OCI-LY7 (cell line): ENCODE measurements around the gene ZBTB11. TPM values are rescaled to one million over a fixed set of nuclear protein-coding genes. Genes with fewer than 3 reads are reported as not detected.

Experiments used
- BruUV-seq: library from RNA; stranded (reverse); fragments of 400-500 nt; replicated peaks from 2 replicates; lab custom pipeline; 2021; lab: Mats Ljungman, UMichigan
- CTCF ChIA-PET: fragments of 300-600 bp; sonication (Branson Sonifier 250); formaldehyde crosslinking; loops from one replicate; lab custom pipeline; 2022; ENCODE audit warnings: antibody characterized with exemption; ENCODE audit not compliant: unreplicated experiment; lab: Charles Lee
- POLR2A ChIA-PET: fragments of 300-600 bp; sonication (Branson Sonifier 250); formaldehyde crosslinking; loops from one replicate; lab custom pipeline; 2022; ENCODE audit warnings: antibody characterized with exemption; lab: Charles Lee
- DNase-seq: peaks from one replicate; pipeline ENCODE4 v3.0.0-alpha.2; 2015; ENCODE audit warnings: low spot score
- H2AFZ ChIP-seq: fragments of 200-600 bp; sonication (generic), shearing (Covaris generic); 2 replicates; pipeline ENCODE4 v1.6.1; 2014; ENCODE audit warnings: mild to moderate bottlenecking, antibody characterized with exemption, low read length, moderate library complexity
- H3K27ac ChIP-seq: fragments of 200-600 bp; sonication (generic); 2 replicates; pipeline ENCODE4 v1.5.1; 2014; ENCODE audit warnings: mixed run types, low read depth, mild to moderate bottlenecking, moderate library complexity, low read length, inconsistent platforms; ENCODE audit not compliant: poor library complexity, severe bottlenecking
- H3K36me3 ChIP-seq: fragments of 200-600 bp; sonication (generic); 2 replicates; pipeline ENCODE4 v1.6.1; 2014; ENCODE audit warnings: mild to moderate bottlenecking, antibody characterized with exemption, low read length, moderate library complexity, mixed read lengths; ENCODE audit not compliant: insufficient read depth
- H3K4me1 ChIP-seq: fragments of 200-600 bp; sonication (generic); 2 replicates; pipeline ENCODE4 v1.5.1; 2014; ENCODE audit warnings: mild to moderate bottlenecking, low read length; ENCODE audit not compliant: insufficient read depth, poor library complexity, severe bottlenecking
- H3K4me2 ChIP-seq: fragments of 200-600 bp; sonication (generic); 2 replicates; pipeline ENCODE4 v1.6.1; 2014; ENCODE audit warnings: mild to moderate bottlenecking, low read length
- H3K4me3 ChIP-seq: fragments of 200-600 bp; sonication (generic); 2 replicates; pipeline ENCODE4 v1.5.1; 2014; ENCODE audit warnings: mild to moderate bottlenecking, low read depth, low read length; ENCODE audit not compliant: poor library complexity, severe bottlenecking
- H3K79me2 ChIP-seq: fragments of 200-600 bp; sonication (generic); 2 replicates; pipeline ENCODE4 v1.6.1; 2016; ENCODE audit warnings: low read depth, mild to moderate bottlenecking, low read length, moderate library complexity, mixed read lengths; ENCODE audit not compliant: insufficient read depth
- H3K9me2 ChIP-seq: fragments of 200-600 bp; sonication (generic); 2 replicates; pipeline ENCODE4 v1.6.1; 2016; ENCODE audit warnings: mild to moderate bottlenecking, low read length, mixed read lengths; ENCODE audit not compliant: insufficient read depth
- H3K9me3 ChIP-seq: fragments of 200-600 bp; sonication (generic); 2 replicates; pipeline ENCODE4 v1.6.1; 2014; ENCODE audit warnings: mild to moderate bottlenecking, mixed run types, low read length, mixed read lengths
- H4K20me1 ChIP-seq: fragments of 200-600 bp; sonication (generic); 2 replicates; pipeline ENCODE4 v1.6.1; 2014; ENCODE audit warnings: mild to moderate bottlenecking, antibody characterized with exemption, low read length, moderate library complexity, mixed read lengths; ENCODE audit not compliant: insufficient read depth
- EZH2phosphoT487 ChIP-seq: fragments of 200-600 bp; sonication (generic); IDR thresholded peaks from 2 replicates; pipeline ENCODE4 v1.6.1; 2018; ENCODE audit warnings: low read depth, borderline replicate concordance, mild to moderate bottlenecking, mixed run types, antibody characterized with exemption, low read length, moderate library complexity, mixed read lengths
- intact Hi-C: fragments of 100-400 bp; cut with micrococcal nuclease; formaldehyde crosslinking; loops from one replicate; pipeline ENCODE4 v1.10.0; 2022; ENCODE audit not compliant: unreplicated experiment
- total RNA-seq, 2 experiments: library from RNA; depleted of rRNA in 1 of 2; stranded (reverse); fragments of >200 nt in 1 of 2; shearing (Covaris generic) in 1 of 2; gene quantifications; 2 replicates each; pipeline ENCODE4 v1.2.3, GENCODE V29; 2014 to 2022
- TF ChIP-seq, protein P1 (sequence below): fragments of 200-600 bp; sonication (generic); conservative IDR thresholded peaks from 2 replicates; pipeline ENCODE4 v1.5.1; 2014; ENCODE audit warnings: mild to moderate bottlenecking, antibody characterized with exemption, low read length, moderate library complexity, mixed read lengths

ZBTB11 gene
- total RNA-seq, 2 experiments from 2014 or later, result 21.5 to 26.8 TPM

GRCh38 chr3:101667844-101668243 lies 9.1 kb downstream of the ZBTB11 start:
- H3K36me3 ChIP-seq, result peaks cover 97% of the 10 kb centered on the region
- H4K20me1 ChIP-seq, result no peaks in the 10 kb centered on the region
- ChIA-PET CTCF (interaction anchor here (0.5 kb wide), 1 partner anchor 19 kb away, joined by 3 read pairs; no protein-coding TSS in a partner anchor), POLR2A (interaction anchor here (0.6 kb wide), 1 partner anchor 79 kb away, joined by 4 read pairs; no protein-coding TSS in a partner anchor)
- no peak for DNase-seq
- no peak overlapping the region for H3K4me3 ChIP-seq
- H3K4me1 ChIP-seq, result peaks cover 2% of the 10 kb centered on the region
- TF ChIP-seq EZH2phosphoT487, result no peak
- TF ChIP-seq, protein P1, sequence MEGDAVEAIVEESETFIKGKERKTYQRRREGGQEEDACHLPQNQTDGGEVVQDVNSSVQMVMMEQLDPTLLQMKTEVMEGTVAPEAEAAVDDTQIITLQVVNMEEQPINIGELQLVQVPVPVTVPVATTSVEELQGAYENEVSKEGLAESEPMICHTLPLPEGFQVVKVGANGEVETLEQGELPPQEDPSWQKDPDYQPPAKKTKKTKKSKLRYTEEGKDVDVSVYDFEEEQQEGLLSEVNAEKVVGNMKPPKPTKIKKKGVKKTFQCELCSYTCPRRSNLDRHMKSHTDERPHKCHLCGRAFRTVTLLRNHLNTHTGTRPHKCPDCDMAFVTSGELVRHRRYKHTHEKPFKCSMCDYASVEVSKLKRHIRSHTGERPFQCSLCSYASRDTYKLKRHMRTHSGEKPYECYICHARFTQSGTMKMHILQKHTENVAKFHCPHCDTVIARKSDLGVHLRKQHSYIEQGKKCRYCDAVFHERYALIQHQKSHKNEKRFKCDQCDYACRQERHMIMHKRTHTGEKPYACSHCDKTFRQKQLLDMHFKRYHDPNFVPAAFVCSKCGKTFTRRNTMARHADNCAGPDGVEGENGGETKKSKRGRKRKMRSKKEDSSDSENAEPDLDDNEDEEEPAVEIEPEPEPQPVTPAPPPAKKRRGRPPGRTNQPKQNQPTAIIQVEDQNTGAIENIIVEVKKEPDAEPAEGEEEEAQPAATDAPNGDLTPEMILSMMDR, result no peak
- no peak overlapping the region for H2AFZ ChIP-seq
- no peak overlapping the region for H3K4me2 ChIP-seq
- no TSS peak for BruUV-seq
- H3K9me3 ChIP-seq, result no peaks in the 10 kb centered on the region
- H3K27ac ChIP-seq, result no peak overlapping the region
- intact Hi-C loops, result no loop called here
- peaks cover 38% of the 10 kb centered on the region for H3K79me2 ChIP-seq
- no peaks in the 10 kb centered on the region for H3K9me2 ChIP-seq

- TF ChIP-seq, protein P1, result no peak
- TF ChIP-seq EZH2phosphoT487, result no peak
- Histone ChIP-seq H3K4me3 (no peak overlapping the region), H3K79me2 (peaks cover 32% of the 10 kb centered on the region), H3K36me3 (peaks cover 97% of the 10 kb centered on the region), H3K4me2 (no peak overlapping the region), H3K9me2 (no peaks in the 10 kb centered on the region), H3K4me1 (no peaks in the 10 kb centered on the region), H3K9me3 (no peaks in the 10 kb centered on the region), H3K27ac (no peak overlapping the region), H4K20me1 (no peaks in the 10 kb centered on the region), H2AFZ (no peak overlapping the region)
- ChIA-PET POLR2A (interaction anchor here (0.6 to 2.3 kb wide), 2 partner anchors 17 to 78 kb away, joined by 4 to 7 read pairs; no protein-coding TSS in a partner anchor), CTCF (interaction anchor here (0.5 kb wide), 1 partner anchor 19 kb away, joined by 3 read pairs; no protein-coding TSS in a partner anchor)
- intact Hi-C loops, result no loop called here
- DNase-seq, result no peak
- no TSS peak for BruUV-seq
Observed at GRCh38 chr3:101667331-101667730, 9.6 kb downstream of the ZBTB11 start.

- no peak overlapping the region for H3K4me2 ChIP-seq
- H3K36me3 ChIP-seq, result peaks cover 96% of the 10 kb centered on the region
- H3K9me3 ChIP-seq, result no peaks in the 10 kb centered on the region
- POLR2A ChIA-PET, result interaction anchor here (0.7 to 3.0 kb wide), 7 partner anchors 10 to 325 kb away, joined by 3 to 15 read pairs (median 5); no protein-coding TSS in a partner anchor
- no peaks in the 10 kb centered on the region for H3K4me1 ChIP-seq
- no peak for TF ChIP-seq EZH2phosphoT487
- TF ChIP-seq, protein P1, result no peak
- CTCF ChIA-PET, result interaction anchor here (1.1 kb wide), 1 partner anchor 9 kb away, joined by 3 read pairs; no protein-coding TSS in a partner anchor
- no peak for DNase-seq
- no peak overlapping the region for H2AFZ ChIP-seq
- peaks cover 18% of the 10 kb centered on the region; the same call in 1 of the 2 replicates for H3K79me2 ChIP-seq
- no peak overlapping the region for H3K4me3 ChIP-seq
- intact Hi-C loops, result no loop called here
- BruUV-seq, result no TSS peak
- no peaks in the 10 kb centered on the region for H3K9me2 ChIP-seq
- no peak overlapping the region for H3K27ac ChIP-seq
- H4K20me1 ChIP-seq, result no peaks in the 10 kb centered on the region
Observed at GRCh38 chr3:101665851-101666250, 11.1 kb downstream of the ZBTB11 start.
